ACC112 (cell line): ENCODE results near the gene TMCO4.

Source experiments
- H2AFZ ChIP-seq: fragments of 200-600 bp; sonication (generic); one replicate; pipeline ENCODE4 v1.6.0; 2017; ENCODE audit warnings: antibody characterized with exemption, low read length; ENCODE audit not compliant: unreplicated experiment
- H3K27ac ChIP-seq: fragments of 200-600 bp; sonication (generic); 2 replicates; pipeline ENCODE4 v1.5.1; 2014; ENCODE audit warnings: low read depth, mild to moderate bottlenecking, antibody characterized with exemption, low read length, moderate library complexity
- H3K27me3 ChIP-seq: fragments of 200-600 bp; sonication (generic); 2 replicates; pipeline ENCODE4 v1.6.1; 2014; ENCODE audit warnings: mild to moderate bottlenecking, antibody characterized with exemption, low read length, moderate library complexity, mixed read lengths; ENCODE audit not compliant: insufficient read depth
- H3K36me3 ChIP-seq: fragments of 200-600 bp; sonication (generic); 2 replicates; pipeline ENCODE4 v1.6.1; 2016; ENCODE audit warnings: mild to moderate bottlenecking, antibody characterized with exemption, low read length, moderate library complexity, mixed read lengths; ENCODE audit not compliant: insufficient read depth
- H3K4me1 ChIP-seq: fragments of 200-600 bp; sonication (generic); one replicate; pipeline ENCODE4 v1.6.1; 2016; ENCODE audit warnings: low read length, mixed read lengths; ENCODE audit not compliant: insufficient read depth, unreplicated experiment, control insufficient read depth
- H3K4me3 ChIP-seq: fragments of 200-600 bp; sonication (generic); 2 replicates; pipeline ENCODE4 v1.5.1; 2014; ENCODE audit warnings: mild to moderate bottlenecking, low read depth, low read length
- H3K79me2 ChIP-seq: fragments of 200-600 bp; sonication (generic); one replicate; pipeline ENCODE4 v1.6.0; 2016; ENCODE audit warnings: low read length; ENCODE audit not compliant: control insufficient read depth, unreplicated experiment, insufficient read depth

TMCO4 gene

DNA sequence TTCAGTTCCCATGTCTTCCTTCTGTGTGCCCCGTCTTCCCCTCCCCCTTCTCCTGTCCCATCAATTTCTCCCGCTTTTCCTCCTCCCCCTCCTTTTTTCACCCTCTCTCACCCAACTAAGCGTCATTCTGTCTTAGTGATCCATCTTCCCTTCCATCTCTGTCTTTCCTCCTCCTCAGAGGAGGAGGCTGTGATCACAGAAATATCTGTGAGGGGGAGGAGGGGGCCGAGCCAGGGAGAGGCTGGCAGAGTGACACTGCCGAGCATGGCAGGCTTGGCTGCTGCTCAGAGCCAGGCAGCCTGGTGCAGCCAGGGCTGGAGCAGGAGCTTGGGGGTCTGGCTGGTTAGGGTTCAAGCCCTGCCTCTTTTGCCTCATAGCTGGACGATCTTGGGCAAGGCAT, 127.5 kb downstream of the TMCO4 start:
- Histone ChIP-seq H3K36me3 (no peaks in the 10 kb centered on the region), H3K27ac (no peak overlapping the region), H2AFZ (no peak overlapping the region), H3K27me3 (peaks cover 35% of the 10 kb centered on the region), H3K4me3 (no peak overlapping the region), H3K79me2 (no peaks in the 10 kb centered on the region), H3K4me1 (no peaks in the 10 kb centered on the region)

DNA sequence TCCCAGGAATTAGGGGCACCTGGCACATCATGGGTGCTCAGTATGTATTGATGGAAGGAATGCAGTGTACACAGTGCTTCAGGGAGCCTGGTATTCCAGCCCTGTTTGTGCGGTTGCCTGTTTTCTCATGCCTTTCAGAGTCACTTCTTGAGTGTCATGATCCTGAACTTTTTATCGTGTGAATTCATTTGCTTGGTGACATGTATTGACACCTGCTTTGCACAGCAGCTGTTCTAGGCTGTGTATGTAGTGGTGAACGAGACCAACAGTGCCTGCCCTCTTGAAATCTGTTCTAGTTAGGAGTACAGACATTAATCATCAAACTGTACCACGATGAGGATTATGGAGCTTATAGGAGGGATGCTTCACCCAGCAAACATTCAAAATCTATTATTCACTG, 128.9 kb downstream of the TMCO4 start:
- Histone ChIP-seq H2AFZ (no peak overlapping the region), H3K4me1 (no peaks in the 10 kb centered on the region), H3K36me3 (no peaks in the 10 kb centered on the region), H3K27ac (no peak overlapping the region), H3K4me3 (no peak overlapping the region), H3K27me3 (peaks cover 49% of the 10 kb centered on the region), H3K79me2 (no peaks in the 10 kb centered on the region)

DNA sequence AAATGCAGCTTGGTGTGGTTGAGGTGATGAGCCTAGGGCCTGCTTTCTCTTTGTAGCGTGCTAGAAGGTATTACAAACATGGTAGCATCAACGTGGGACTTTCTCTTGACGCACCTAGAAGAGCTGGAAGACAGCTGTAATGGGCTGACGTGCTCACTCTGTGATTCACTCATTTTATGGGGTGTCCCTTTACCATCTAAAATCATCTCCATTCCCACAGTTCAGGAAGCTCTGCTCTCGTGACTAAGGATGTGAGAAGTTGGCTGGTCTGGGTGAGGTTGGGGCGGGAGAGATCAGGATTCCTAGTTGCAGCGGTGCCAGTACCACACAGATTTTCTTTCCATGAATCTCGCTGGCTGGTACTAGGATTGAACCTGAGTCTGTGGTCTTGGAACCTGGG, 130.8 kb downstream of the TMCO4 start:
- Histone ChIP-seq H3K4me1 (no peaks in the 10 kb centered on the region), H3K27me3 (peaks cover 61% of the 10 kb centered on the region), H2AFZ (no peak overlapping the region), H3K27ac (no peak overlapping the region), H3K36me3 (no peaks in the 10 kb centered on the region), H3K4me3 (no peak overlapping the region), H3K79me2 (no peaks in the 10 kb centered on the region)

DNA sequence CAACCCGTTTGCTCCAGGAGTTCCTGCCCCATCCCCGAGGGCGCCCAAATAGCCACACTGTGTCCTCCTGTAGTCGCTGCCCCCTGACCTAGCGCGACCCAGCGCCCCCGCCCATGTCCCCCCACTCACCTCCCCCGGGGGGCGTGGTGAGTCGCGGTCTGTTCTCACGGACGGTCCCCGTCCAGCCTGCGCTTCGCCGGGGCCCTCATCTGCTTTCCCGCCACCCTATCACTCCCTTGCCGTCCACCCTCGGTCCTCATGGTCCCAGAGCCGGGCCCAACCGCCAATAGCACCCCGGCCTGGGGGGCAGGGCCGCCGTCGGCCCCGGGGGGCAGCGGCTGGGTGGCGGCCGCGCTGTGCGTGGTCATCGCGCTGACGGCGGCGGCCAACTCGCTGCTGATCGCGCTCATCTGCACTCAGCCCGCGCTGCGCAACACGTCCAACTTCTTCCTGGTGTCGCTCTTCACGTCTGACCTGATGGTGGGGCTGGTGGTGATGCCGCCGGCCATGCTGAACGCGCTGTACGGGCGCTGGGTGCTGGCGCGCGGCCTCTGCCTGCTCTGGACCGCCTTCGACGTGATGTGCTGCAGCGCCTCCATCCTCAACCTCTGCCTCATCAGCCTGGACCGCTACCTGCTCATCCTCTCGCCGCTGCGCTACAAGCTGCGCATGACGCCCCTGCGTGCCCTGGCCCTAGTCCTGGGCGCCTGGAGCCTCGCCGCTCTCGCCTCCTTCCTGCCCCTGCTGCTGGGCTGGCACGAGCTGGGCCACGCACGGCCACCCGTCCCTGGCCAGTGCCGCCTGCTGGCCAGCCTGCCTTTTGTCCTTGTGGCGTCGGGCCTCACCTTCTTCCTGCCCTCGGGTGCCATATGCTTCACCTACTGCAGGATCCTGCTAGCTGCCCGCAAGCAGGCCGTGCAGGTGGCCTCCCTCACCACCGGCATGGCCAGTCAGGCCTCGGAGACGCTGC, 133.9 kb downstream of the TMCO4 start:
- Histone ChIP-seq H3K4me3 (no peak overlapping the region; the same call in 1 of the 2 replicates), H3K4me1 (no peaks in the 10 kb centered on the region), H3K27me3 (peaks cover 61% of the 10 kb centered on the region), H2AFZ (no peak overlapping the region), H3K27ac (no peak overlapping the region), H3K36me3 (no peaks in the 10 kb centered on the region), H3K79me2 (no peaks in the 10 kb centered on the region)

DNA sequence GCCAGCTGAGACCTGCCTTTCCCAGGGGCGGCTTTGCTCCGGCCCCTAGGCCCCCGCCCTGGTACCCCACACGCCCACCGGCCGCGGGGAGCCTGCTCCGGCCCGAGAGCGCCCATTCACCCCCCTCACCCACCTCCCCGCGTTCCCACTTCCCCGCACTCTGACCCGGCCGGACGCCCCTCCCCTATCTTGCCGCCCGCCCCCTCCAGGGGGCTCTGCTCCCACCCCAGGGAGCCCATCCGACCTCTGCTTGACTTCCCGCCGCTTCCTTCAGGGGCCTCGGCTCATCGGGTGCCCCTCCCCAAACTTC, 134.6 kb downstream of the TMCO4 start:
- Histone ChIP-seq H3K27ac (no peak overlapping the region), H3K79me2 (no peaks in the 10 kb centered on the region), H3K27me3 (peaks cover 61% of the 10 kb centered on the region), H2AFZ (no peak overlapping the region), H3K4me1 (no peaks in the 10 kb centered on the region), H3K4me3 (peak overlapping the region; percentile 48), H3K36me3 (no peaks in the 10 kb centered on the region)

DNA sequence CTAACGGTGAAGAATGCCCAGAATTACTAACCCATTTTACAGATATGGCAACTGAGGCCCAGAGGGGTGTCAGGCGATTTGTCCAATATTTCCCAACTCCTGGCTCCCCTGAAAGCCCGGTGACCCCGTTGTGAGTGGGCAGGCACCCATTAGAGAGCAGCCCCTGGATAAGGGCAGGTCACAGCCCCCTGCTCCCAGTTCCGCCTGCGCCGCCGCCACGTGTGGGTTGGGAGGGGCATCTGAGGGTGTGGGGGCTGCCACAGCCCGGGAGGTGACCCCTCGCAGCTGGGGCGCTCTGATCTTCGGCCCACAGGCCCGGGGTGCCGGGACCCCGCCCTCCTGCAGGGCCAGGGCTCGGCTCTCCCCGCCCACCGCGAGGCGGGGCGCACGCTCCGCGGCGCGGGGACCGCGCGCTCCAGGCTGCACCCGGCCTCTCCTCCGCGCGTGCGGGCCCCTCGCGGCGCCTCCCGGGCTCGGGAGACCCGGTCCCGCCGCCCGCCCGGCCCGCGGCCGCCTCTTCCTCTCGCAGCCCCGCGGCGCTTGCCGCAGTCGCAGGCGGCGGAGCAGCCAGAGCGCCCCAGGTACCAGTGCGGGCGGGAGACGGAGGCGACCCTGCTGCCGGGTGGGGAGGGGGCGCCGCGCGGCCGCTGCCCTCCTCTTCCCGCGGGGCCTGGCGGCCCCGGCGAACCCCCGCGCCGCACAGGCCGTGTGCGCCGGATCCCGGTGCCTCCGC, 135.1 kb downstream of the TMCO4 start, which contains the start of gene HTR6:
HTR6 (plus strand) TSS at position 423 of the 733 bp plus-strand sequence. CDS start 879 bp downstream, outside the sequence.
- Histone ChIP-seq H3K27ac (no peak within 1 kb of the TSS), H3K4me3 (peak within 1 kb of the TSS; percentile 48), H3K4me1 (no peaks in the 10 kb centered on the region), H3K27me3 (peaks cover 61% of the 10 kb centered on the region), H3K36me3 (no peaks in the 10 kb centered on the region), H2AFZ (peak within 1 kb of the TSS; percentile 52), H3K79me2 (no peaks in the 10 kb centered on the region)

DNA sequence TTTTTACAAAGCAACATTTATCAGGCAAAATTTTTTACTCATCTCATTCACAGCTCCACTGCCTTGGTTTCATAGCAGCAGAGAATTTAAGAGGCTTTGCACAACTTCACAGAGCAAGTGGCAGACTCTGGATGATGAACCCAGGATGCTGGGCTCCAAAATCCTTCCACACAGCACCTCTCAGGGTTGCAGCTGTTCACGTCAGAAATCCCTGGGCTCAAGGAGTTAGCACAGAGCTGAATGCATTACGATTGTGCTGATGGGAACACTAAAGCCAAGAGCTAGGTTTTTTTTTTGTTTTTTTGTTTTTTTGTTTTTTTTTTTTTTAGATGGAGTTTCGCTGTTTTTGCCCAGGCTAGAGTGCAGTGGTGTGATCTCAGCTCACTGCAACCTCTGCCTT, 137.4 kb downstream of the TMCO4 start:
- Histone ChIP-seq H3K4me1 (peaks cover 4% of the 10 kb centered on the region), H3K27me3 (peaks cover 41% of the 10 kb centered on the region), H3K27ac (no peak overlapping the region), H2AFZ (no peak overlapping the region), H3K36me3 (no peaks in the 10 kb centered on the region), H3K4me3 (no peak overlapping the region), H3K79me2 (no peaks in the 10 kb centered on the region)

DNA sequence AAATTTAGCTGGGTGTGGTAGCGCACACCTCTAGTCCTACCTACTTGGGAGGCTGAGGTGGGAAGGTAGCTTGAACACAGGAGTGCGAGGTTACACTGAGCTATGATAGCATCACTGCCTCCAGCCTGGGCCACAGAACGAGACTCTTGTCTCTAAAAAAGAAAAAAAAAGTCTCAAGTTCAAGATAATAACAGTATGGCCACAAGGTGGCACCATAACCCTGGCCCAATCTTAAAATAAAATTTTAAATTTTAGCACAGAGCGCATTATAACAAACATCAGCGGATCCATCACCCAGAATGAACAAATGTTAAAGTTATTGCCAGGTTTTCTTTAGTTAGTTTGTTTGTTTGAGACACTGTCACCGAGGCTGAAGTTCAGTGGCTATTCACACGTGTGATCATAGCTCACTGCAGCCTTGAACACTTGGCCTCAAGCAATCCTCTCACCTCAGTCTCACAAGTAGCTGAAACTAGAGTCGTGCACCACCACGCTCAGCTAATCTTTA, 137.9 kb downstream of the TMCO4 start:
- no peaks in the 10 kb centered on the region for H3K79me2 ChIP-seq
- H3K4me3 ChIP-seq, result no peak overlapping the region
- peaks cover 36% of the 10 kb centered on the region for H3K27me3 ChIP-seq
- no peaks in the 10 kb centered on the region for H3K36me3 ChIP-seq
- no peak overlapping the region for H2AFZ ChIP-seq
- H3K27ac ChIP-seq, result no peak overlapping the region
- H3K4me1 ChIP-seq, result peaks cover 4% of the 10 kb centered on the region

DNA sequence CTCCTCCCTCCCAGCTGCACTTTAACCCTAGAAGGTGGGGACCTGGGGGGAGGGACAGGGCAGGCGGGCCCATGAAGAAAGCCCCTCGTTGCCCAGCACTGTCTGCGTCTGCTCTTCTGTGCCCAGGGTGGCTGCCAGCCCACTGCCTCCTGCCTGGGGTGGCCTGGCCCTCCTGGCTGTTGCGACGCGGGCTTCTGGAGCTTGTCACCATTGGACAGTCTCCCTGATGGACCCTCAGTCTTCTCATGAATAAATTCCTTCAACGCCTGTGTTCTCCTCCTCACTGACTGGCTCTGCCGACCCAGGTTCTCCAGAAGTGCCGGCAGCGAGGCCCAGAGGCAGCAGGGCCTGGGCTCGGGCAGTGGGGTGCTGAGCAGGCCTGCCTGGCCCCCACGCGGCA, 141.5 kb downstream of the TMCO4 start:
- Histone ChIP-seq H3K4me1 (peaks cover 18% of the 10 kb centered on the region), H3K4me3 (no peak overlapping the region)

DNA sequence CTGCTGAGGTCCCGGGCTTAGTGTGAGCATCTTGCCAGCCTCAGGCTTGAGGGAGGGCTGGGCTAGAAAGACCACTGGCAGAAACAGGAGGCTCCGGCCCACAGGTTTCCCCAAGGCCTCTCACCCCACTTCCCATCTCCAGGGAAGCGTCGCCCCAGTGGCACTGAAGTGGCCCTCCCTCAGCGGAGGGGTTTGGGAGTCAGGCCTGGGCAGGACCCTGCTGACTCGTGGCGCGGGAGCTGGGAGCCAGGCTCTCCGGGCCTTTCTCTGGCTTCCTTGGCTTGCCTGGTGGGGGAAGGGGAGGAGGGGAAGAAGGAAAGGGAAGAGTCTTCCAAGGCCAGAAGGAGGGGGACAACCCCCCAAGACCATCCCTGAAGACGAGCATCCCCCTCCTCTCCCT, 142.2 kb downstream of the TMCO4 start:
- Histone ChIP-seq H3K79me2 (peaks cover 3% of the 10 kb centered on the region), H3K27me3 (no peaks in the 10 kb centered on the region), H3K4me3 (no peak overlapping the region), H3K36me3 (no peaks in the 10 kb centered on the region), H2AFZ (no peak overlapping the region), H3K27ac (no peak overlapping the region), H3K4me1 (peaks cover 20% of the 10 kb centered on the region)

More for the DNA sequence above, 141.5 kb downstream of the TMCO4 start:
- no peaks in the 10 kb centered on the region for H3K36me3 ChIP-seq
- H3K79me2 ChIP-seq, result peaks cover 3% of the 10 kb centered on the region
- peaks cover 5% of the 10 kb centered on the region for H3K27me3 ChIP-seq
- no peak overlapping the region for H3K27ac ChIP-seq
- no peak overlapping the region for H2AFZ ChIP-seq
